SU-DHL-6 (cell line): ENCODE results near the gene TRMT5.

Source experiments
- CTCF ChIP-seq: fragments of 200-600 bp; sonication (generic); IDR thresholded peaks from one replicate; pipeline ENCODE4 v1.5.1; 2017; ENCODE audit warnings: antibody characterized with exemption, mild to moderate bottlenecking, low read length, moderate library complexity; ENCODE audit not compliant: insufficient read depth, poor library complexity, severe bottlenecking
- EZH2phosphoT487 ChIP-seq: fragments of 200-600 bp; sonication (generic), shearing (Covaris generic); conservative IDR thresholded peaks from 2 replicates; pipeline ENCODE4 v1.6.1; 2018; ENCODE audit warnings: mild to moderate bottlenecking, antibody characterized with exemption, low read length, moderate library complexity, mixed read lengths

GRCh38 chr14:60958146-60958545, 22.7 kb downstream of the TRMT5 start:
- no peak for TF ChIP-seq CTCF
- no peak for TF ChIP-seq EZH2phosphoT487
